K562 (cell line): ENCODE data around the gene INSIG1. TPM values are rescaled to one million over a fixed set of nuclear protein-coding genes. Genes with fewer than 3 reads are reported as not detected.

Experiments used
- ATAC-seq: fragments of 200-7000 bp; cut with Tn5 transposase; 3 replicates; pipeline ENCODE4 v1.9.1; 2020; ENCODE audit warnings: moderate library complexity
- BruUV-seq: library from RNA; stranded (reverse); fragments of 400-500 nt; replicated peaks from 2 replicates; lab custom pipeline; 2021; lab: Mats Ljungman, UMichigan
- CTCF ChIA-PET: fragments of 300-600 bp; formaldehyde crosslinking; extraction: SDS; loops from one replicate; lab custom pipeline; 2021; ENCODE audit warnings: low intra/inter-chr PET ratio; lab: Yijun Ruan, JAX
- POLR2A ChIA-PET: fragments of 300-600, 350-650 bp; sonication (Branson Sonifier 250); formaldehyde crosslinking; extraction: SDS; loops from one replicate; lab custom pipeline; 2021; ENCODE audit warnings: antibody characterized with exemption, inconsistent platforms; lab: Yijun Ruan, JAX
- DNase-seq, 4 experiments: peaks; one replicate each; pipeline versions ENCODE4 v3.0.0 to v3.0.0-alpha.2; 2011 to 2018; ENCODE audit warnings: low spot score in 3 of 4, mixed read lengths in 3 of 4; ENCODE audit errors: extremely low read depth in 1 of 4
- FAIRE-seq: peaks from 2 replicates; lab custom pipeline; 2011; peaks lifted over from hg19 to GRCh38; lab: Jason Lieb, UNC
- H2AFZ ChIP-seq: 2 replicates; pipeline ENCODE4 v1.6.0; 2011; ENCODE audit warnings: low read depth, low read length, control low read depth, inconsistent platforms
- H3K27ac ChIP-seq: fragments of 200-600 bp; 3 replicates; pipeline ENCODE4 v1.8.0; 2011; ENCODE audit warnings: low read depth, mild to moderate bottlenecking, control low read depth, inconsistent platforms, low read length, moderate library complexity, mixed read lengths; ENCODE audit errors: extremely low read depth
- H3K27me3 ChIP-seq, 2 experiments: fragments of 300-600 bp in 1 of 2; 2 replicates in 1 of 2; 3 replicates in 1 of 2; pipeline versions ENCODE4 v1.6.0 to v1.8.0; 2011; ENCODE audit warnings: inconsistent platforms in 2 of 2, low read length in 2 of 2, mild to moderate bottlenecking in 1 of 2, mixed read lengths in 1 of 2, moderate library complexity in 1 of 2; ENCODE audit not compliant: control insufficient read depth in 2 of 2, insufficient read depth in 2 of 2
- H3K36me3 ChIP-seq: fragments of 300-600 bp; 3 replicates; pipeline ENCODE4 v1.8.0; 2011; ENCODE audit warnings: mild to moderate bottlenecking, low read length, inconsistent platforms; ENCODE audit not compliant: control insufficient read depth, insufficient read depth
- H3K4me1 ChIP-seq, 2 experiments: fragments of 200-600 bp in 1 of 2; replicated peaks in 1 of 2; 2 replicates in 1 of 2; 3 replicates in 1 of 2; pipeline versions ENCODE4 v1.5.1 to v1.8.0; 2011; ENCODE audit warnings: inconsistent platforms in 2 of 2, low read length in 2 of 2, mild to moderate bottlenecking in 1 of 2, mixed read lengths in 1 of 2, moderate library complexity in 1 of 2; ENCODE audit not compliant: control insufficient read depth in 2 of 2, insufficient read depth in 2 of 2
- H3K4me2 ChIP-seq: 2 replicates; pipeline ENCODE4 v1.6.1; 2011; ENCODE audit warnings: low read length, control low read depth, inconsistent platforms, mixed read lengths; ENCODE audit not compliant: insufficient read depth
- H3K4me3 ChIP-seq: fragments of 200-600 bp; sonication (generic), shearing (Covaris generic); 2 replicates; pipeline ENCODE4 v1.5.1; 2016; ENCODE audit warnings: control low read depth, inconsistent platforms
- H3K79me2 ChIP-seq: fragments of 200-600 bp; 3 replicates; pipeline ENCODE4 v1.8.0; 2011; ENCODE audit warnings: low read length, inconsistent platforms; ENCODE audit not compliant: control insufficient read depth, insufficient read depth
- H3K9ac ChIP-seq, 2 experiments: 2 replicates each; pipeline versions ENCODE4 v1.6.0 to v1.6.1; 2011; ENCODE audit warnings: low read depth in 2 of 2, low read length in 2 of 2, control low read depth in 1 of 2, inconsistent platforms in 1 of 2, mild to moderate bottlenecking in 1 of 2, mixed read lengths in 1 of 2; ENCODE audit not compliant: insufficient read depth in 1 of 2
- H3K9me1 ChIP-seq: one replicate; pipeline ENCODE4 v1.6.0; 2011; ENCODE audit warnings: inconsistent platforms, mild to moderate bottlenecking, low read length, moderate library complexity; ENCODE audit not compliant: control insufficient read depth, insufficient read depth
- H3K9me3 ChIP-seq: replicated peaks from 2 replicates; pipeline ENCODE4 v1.5.1; 2011; ENCODE audit warnings: low read depth, low read length, inconsistent platforms; ENCODE audit not compliant: control insufficient read depth, insufficient read depth
- H4K20me1 ChIP-seq: replicated peaks from 2 replicates; pipeline ENCODE4 v1.6.1; 2011; ENCODE audit warnings: low read length, inconsistent platforms, mixed read lengths; ENCODE audit not compliant: control insufficient read depth, insufficient read depth
- RERE ChIP-seq: sonication (generic); formaldehyde crosslinking; IDR thresholded peaks from 2 replicates; pipeline ENCODE4 v1.8.0; 2023; ENCODE audit warnings: missing genetic modification reagents, mild to moderate bottlenecking, borderline replicate concordance
- TCF3 ChIP-seq: sonication (generic); formaldehyde crosslinking; IDR thresholded peaks from 2 replicates; pipeline ENCODE4 v1.4.0; 2020; ENCODE audit warnings: mild to moderate bottlenecking, missing genetic modification reagents
- ZNF318 ChIP-seq, 2 experiments: fragments of 450-650 bp; IDR thresholded peaks; 2 replicates each; pipeline ENCODE4 v1.6.1; 2016; ENCODE audit warnings: mild to moderate bottlenecking in 2 of 2, borderline replicate concordance in 1 of 2, low read depth in 1 of 2, moderate library complexity in 1 of 2
- WGBS: fragments of 100-300 bp; shearing (Covaris generic); methylation state at CpG from one replicate; pipeline ENCODE4 v1.1.6; 2016; ENCODE audit warnings: low coverage, mixed read lengths; ENCODE audit not compliant: insufficient coverage; ENCODE audit errors: missing lambda C conversion rate; 5-methylcytosine and 5-hydroxymethylcytosine counted together
- in situ Hi-C: fragments of 300-500 bp; cut with MboI; formaldehyde crosslinking; loops from 4 replicates; pipeline ENCODE4 v1.15.0; 2018; ENCODE audit warnings: inconsistent platforms, mixed read lengths
- intact Hi-C: fragments of 100-400 bp; cut with micrococcal nuclease; formaldehyde crosslinking; loops from 2 replicates; pipeline ENCODE4 v1.14.2; 2022
- polyA plus RNA-seq, 8 experiments: library from polyadenylated mRNA; depleted of rRNA in 4 of 8; stranded (reverse) in 5 of 8; unstranded in 3 of 8; fragments of >200 nt; fragmentation: Nextera tagmentation in 2 of 8; fragmentation: Illumina TruSeq in 1 of 8; extraction: Ambion mirVana in 2 of 8; extraction: Trizol in 1 of 8; gene quantifications; 2 replicates each; pipeline versions ENCODE4 v1.2.1 to v1.2.3, GENCODE V29; 2011 to 2014; ENCODE audit warnings: inconsistent platforms in 1 of 8, missing spikeins in 1 of 8
- total RNA-seq, 7 experiments: library from RNA; depleted of rRNA in 6 of 7; stranded (reverse); fragments of >200 nt in 6 of 7; fragmentation: Illumina TruSeq in 2 of 7; extraction: Trizol in 2 of 7; gene quantifications; 2 replicates each; pipeline versions ENCODE4 v1.2.1 to v1.2.3, GENCODE V29; 2011 to 2021; ENCODE audit warnings: low replicate concordance in 1 of 7

Gene INSIG1
- total and polyA plus RNA-seq, 9 of the 15 experiments (the other 6 are each of a cell fraction or from before 2014, with no cell fraction given): 57.1 to 787 (median 238) TPM

- WGBS: 4% methylated on average over 18 of the region's 18 CpGs
Observed at GRCh38 chr7:155256081-155256760, 41.5 kb upstream of the INSIG1 start.

More at GRCh38 chr7:155256081-155256760, 41.5 kb upstream of the INSIG1 start:
- H3K4me1 ChIP-seq: peaks cover 0 to 11% of the 10 kb centered on the region in 2 experiments; a peak in 3 of 5 replicates
- H3K36me3 ChIP-seq: no peaks in the 10 kb centered on the region
- FAIRE-seq (no peak), DNase-seq (no peak), ATAC-seq (no peak)
- no peak overlapping the region for H2AFZ ChIP-seq
- no peaks in the 10 kb centered on the region for H3K9me1 ChIP-seq
- in situ Hi-C loops: no loop called here
- ChIA-PET CTCF (interaction anchor here (0.6 kb wide), 1 partner anchor 325 kb away, joined by 3 read pairs; no protein-coding TSS in a partner anchor), POLR2A (interaction anchor here (0.6 to 0.8 kb wide), 2 partner anchors 19 to 47 kb away, joined by 3 read pairs; no protein-coding TSS in a partner anchor)
- no TSS peak for BruUV-seq
- H3K4me2 ChIP-seq: no peak overlapping the region
- H3K79me2 ChIP-seq: no peaks in the 10 kb centered on the region
- H3K27ac ChIP-seq: no peak overlapping the region
- 0 out of 2 replicates have a peak, but pooled peaks have one; percentile 6 for TF ChIP-seq TCF3
- TF ChIP-seq ZNF318 (IDR thresholded peaks at IDR 0.05; ENCODE audit: borderline replicate concordance in 1 of 2, low read depth in 1 of 2): no peak
- TF ChIP-seq RERE (CRISPR knock-in tag): no peak
- no peaks in the 10 kb centered on the region; the same call in 1 of the 2 replicates for H4K20me1 ChIP-seq
- no peak overlapping the region for H3K4me3 ChIP-seq
- peak overlapping the region in 1 of 2 experiments; percentile 11; a peak in 1 of 4 replicates for H3K9ac ChIP-seq
- peaks cover 84 to 88% of the 10 kb centered on the region in 2 experiments for H3K27me3 ChIP-seq
- no peaks in the 10 kb centered on the region for H3K9me3 ChIP-seq
- intact Hi-C loops: loop anchor here (5.0 kb wide), 1 partner anchor 86 kb away; no protein-coding TSS in a partner anchor
